Neural cell (in vitro differentiated cells): ENCODE measurements around the gene WNT7B.

ENCODE experiments used
- EP300 ChIP-seq: fragments of 450-650 bp; conservative IDR thresholded peaks from 2 replicates; pipeline ENCODE4 v1.6.1; 2014; ENCODE audit warnings: antibody characterized with exemption, mild to moderate bottlenecking, moderate library complexity; ENCODE audit not compliant: poor library complexity, severe bottlenecking
- EZH2 ChIP-seq: fragments of 200-600, 300-800 bp; shearing (Covaris generic), sonication (generic); IDR thresholded peaks from 2 replicates; pipeline ENCODE4 v1.6.1; 2014; ENCODE audit warnings: antibody characterized with exemption, low read length, borderline replicate concordance, mild to moderate bottlenecking; ENCODE audit not compliant: insufficient read depth, poor library complexity, severe bottlenecking
- POLR2AphosphoS5 ChIP-seq: IDR thresholded peaks from 2 replicates; pipeline ENCODE4 v1.6.1; 2012
- RAD21 ChIP-seq: fragments of 450-650 bp; conservative IDR thresholded peaks from 2 replicates; pipeline ENCODE4 v1.6.1; 2014; ENCODE audit warnings: antibody characterized with exemption, mild to moderate bottlenecking, moderate library complexity
- TAF1 ChIP-seq: IDR thresholded peaks from 2 replicates; pipeline ENCODE4 v1.6.1; 2012; ENCODE audit warnings: low read depth
- TF ChIP-seq, protein P1 (sequence below): fragments of 450-650 bp; IDR thresholded peaks from 2 replicates; pipeline ENCODE4 v1.5.1; 2014; ENCODE audit warnings: antibody characterized with exemption, mild to moderate bottlenecking, moderate library complexity; ENCODE audit not compliant: poor library complexity, severe bottlenecking
- TF ChIP-seq, protein P2 (sequence below): IDR thresholded peaks from 2 replicates; pipeline ENCODE4 v1.6.1; 2012; ENCODE audit warnings: borderline replicate concordance

DNA sequence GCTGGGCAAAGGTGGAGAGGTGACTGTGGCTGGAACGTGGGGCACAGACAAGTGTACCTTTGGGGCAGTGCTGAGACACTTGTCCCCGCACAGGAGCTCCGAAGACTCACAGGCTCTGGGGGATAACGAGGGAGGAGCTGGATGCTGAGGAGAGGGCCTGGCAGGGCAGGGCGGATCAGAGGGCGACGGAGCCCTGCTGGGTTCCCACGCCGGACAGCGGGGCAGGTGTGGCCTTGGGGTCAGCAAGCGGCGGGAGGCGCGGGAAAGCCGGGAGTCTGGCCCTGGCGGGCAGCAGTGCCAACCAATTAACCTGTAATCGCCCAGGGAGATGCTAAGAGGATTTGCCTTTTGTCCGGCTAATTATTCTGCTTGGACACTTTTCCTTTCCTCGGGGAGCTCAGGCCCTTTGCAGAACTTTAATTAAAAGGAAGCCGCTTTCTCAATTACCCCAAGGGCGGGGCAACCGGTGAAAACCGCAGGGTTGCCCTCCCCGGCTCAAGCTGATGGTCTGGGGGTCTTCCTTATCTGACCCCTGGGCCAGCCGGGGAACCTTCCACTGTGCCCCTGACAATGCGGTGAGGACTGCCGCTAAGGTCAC, 71.5 kb downstream of the WNT7B start:
- TF ChIP-seq, protein P1, sequence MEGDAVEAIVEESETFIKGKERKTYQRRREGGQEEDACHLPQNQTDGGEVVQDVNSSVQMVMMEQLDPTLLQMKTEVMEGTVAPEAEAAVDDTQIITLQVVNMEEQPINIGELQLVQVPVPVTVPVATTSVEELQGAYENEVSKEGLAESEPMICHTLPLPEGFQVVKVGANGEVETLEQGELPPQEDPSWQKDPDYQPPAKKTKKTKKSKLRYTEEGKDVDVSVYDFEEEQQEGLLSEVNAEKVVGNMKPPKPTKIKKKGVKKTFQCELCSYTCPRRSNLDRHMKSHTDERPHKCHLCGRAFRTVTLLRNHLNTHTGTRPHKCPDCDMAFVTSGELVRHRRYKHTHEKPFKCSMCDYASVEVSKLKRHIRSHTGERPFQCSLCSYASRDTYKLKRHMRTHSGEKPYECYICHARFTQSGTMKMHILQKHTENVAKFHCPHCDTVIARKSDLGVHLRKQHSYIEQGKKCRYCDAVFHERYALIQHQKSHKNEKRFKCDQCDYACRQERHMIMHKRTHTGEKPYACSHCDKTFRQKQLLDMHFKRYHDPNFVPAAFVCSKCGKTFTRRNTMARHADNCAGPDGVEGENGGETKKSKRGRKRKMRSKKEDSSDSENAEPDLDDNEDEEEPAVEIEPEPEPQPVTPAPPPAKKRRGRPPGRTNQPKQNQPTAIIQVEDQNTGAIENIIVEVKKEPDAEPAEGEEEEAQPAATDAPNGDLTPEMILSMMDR = no peak
- TF ChIP-seq TAF1 = no peak
- no peak for TF ChIP-seq POLR2AphosphoS5
- TF ChIP-seq EZH2 = no peak
- no peak for TF ChIP-seq EP300
- TF ChIP-seq, protein P2, sequence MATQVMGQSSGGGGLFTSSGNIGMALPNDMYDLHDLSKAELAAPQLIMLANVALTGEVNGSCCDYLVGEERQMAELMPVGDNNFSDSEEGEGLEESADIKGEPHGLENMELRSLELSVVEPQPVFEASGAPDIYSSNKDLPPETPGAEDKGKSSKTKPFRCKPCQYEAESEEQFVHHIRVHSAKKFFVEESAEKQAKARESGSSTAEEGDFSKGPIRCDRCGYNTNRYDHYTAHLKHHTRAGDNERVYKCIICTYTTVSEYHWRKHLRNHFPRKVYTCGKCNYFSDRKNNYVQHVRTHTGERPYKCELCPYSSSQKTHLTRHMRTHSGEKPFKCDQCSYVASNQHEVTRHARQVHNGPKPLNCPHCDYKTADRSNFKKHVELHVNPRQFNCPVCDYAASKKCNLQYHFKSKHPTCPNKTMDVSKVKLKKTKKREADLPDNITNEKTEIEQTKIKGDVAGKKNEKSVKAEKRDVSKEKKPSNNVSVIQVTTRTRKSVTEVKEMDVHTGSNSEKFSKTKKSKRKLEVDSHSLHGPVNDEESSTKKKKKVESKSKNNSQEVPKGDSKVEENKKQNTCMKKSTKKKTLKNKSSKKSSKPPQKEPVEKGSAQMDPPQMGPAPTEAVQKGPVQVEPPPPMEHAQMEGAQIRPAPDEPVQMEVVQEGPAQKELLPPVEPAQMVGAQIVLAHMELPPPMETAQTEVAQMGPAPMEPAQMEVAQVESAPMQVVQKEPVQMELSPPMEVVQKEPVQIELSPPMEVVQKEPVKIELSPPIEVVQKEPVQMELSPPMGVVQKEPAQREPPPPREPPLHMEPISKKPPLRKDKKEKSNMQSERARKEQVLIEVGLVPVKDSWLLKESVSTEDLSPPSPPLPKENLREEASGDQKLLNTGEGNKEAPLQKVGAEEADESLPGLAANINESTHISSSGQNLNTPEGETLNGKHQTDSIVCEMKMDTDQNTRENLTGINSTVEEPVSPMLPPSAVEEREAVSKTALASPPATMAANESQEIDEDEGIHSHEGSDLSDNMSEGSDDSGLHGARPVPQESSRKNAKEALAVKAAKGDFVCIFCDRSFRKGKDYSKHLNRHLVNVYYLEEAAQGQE = no peak
- no peak for TF ChIP-seq RAD21
